NCI-H2196 (cell line): ENCODE measurements around the gene PNPLA5.
"Not testable (repeated sequence)": the region's sequence is repeated elsewhere in the genome, so short reads cannot be mapped to it uniquely, and the experiment has no call there.

Experiments
- DNase-seq: peaks from one replicate; lab custom pipeline; 2025; ENCODE audit not compliant: unreplicated experiment; lab: John Stamatoyannopoulos, UW

Gene PNPLA5

DNA sequence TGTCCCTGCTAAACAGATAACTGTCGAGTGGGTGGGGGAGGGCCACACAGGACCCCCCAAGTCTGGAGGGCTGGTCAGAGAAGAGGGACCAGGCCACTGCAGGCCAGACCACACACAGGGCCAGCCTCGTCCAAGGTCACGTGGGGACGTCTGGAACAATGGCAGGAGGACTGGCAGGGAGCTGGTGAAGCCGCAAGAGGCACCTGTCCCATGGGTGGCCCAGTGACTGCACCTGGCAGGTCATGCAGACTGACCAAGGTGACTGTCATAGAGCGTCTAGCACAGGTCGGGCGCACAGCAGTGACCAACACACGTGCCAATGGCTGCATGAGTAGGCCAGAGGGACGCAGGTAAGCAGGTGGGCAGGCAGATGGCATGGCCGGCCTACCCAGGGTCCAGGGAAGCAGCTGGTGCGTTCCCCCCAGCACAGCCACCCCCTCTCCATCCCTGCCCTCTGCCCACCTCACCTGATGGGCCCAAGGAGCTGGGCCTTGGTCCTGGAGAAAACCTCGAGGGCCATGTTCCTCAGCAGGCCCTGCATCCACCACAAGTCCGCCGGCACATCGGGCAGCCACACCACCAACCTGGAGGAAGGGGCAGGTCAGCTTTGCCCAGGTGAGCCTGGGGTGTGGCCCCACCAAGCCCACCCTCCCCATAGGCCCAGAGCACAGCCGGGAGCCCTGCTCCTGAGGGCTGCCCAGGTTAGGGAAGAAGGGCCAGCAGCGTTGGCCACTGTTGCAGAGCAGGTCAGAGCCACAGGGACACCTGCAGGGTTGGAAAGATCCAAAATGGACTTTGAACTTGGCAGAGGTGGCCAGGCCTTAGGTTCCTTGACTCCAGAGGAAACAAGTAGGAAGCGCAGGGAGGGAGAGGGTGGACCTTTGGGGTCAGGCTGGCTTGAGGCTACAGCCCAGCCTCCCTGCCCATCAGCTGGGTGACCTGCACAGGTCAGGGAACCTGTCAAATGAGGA, 10.4 kb downstream of the PNPLA5 start:
- no peak for DNase-seq

DNA sequence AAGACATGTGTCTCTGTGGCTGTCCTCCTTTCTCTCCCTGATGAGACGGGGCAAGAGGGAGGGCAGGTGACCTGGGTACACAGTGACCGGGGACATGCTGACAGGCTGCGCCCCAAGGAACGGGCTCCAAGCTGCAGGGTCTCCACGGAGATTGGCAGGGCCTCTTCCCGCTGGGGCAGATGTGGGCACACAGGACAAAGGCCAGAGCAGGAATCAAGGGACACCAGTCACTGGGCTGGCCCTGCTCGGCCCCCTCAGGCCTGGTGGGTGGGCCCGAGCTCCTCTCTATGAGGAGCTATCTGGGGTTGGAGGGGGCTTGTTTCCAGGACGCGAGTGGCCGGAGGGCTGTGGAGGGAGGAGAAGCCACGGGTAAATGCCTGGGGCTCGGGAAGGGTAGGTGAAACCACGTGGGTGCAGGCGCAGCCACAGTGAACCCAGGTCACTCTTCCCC, 11.2 kb downstream of the PNPLA5 start:
- DNase-seq: no peak

DNA sequence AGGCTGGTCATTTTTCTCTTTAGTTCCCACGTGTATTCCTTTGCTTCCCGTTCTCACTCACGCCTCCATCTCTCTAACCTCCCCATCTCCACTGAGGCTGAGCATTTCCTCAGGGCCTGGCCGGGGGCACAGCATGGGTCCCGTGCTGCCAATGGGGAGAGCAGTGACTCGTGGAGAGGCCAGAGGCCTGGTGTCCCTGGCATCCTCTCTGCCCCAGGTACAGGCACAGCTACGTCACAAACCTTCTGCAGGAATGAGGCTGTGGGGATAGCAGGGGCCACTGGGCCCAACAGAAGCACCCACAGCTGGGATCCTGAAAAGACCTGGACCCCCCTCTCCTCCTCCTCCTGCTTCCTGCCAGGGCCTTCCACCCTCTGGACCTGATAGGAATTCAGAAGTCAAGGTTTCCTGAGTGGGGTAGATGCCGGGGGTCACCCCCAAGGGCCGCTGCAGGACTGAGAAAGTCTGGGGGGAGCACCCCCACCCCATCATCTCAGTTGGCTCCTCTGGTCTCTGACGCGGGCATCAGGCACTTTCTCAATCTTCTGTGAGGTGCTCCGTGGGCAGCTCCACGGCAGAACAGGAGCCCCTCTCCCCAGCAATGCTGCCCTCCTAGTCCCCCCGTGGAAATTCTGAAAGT, 11.8 kb downstream of the PNPLA5 start:
- DNase-seq: no peak

DNA sequence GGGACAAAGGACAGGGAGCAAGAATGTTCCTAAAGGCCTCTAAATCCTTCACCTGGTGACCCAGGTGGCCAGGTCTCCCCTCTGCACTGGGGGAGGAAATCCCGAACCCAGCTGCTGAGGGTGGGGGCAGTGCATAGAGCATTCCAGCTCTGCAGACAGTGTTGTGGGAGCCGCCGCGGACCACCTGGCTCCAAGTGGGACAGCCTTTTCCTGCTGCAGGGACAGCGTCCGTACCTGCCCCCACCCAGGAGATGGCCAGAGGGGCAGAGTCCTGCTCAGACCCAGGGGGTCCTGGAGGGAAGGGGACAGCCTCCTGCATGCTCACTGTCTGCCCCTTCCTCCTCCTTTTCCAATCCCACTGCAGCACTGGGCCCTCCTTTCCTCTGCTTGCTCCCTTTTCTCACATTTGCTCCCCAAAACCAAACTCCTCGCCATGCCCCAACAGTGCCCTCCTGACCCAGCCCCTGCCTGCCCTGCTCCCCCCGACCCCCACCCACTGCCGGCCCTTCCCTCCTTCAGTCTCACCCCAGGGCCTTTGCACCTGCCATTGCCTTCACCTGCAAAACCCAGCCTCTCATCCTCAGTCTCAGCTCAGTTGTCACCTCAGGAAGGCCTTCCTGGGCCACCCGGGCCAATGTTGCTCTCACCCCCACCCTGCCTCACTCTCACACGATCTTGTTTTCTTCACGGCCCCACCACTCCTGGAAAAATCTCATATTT, 12.8 kb downstream of the PNPLA5 start:
- DNase-seq: no peak

DNA sequence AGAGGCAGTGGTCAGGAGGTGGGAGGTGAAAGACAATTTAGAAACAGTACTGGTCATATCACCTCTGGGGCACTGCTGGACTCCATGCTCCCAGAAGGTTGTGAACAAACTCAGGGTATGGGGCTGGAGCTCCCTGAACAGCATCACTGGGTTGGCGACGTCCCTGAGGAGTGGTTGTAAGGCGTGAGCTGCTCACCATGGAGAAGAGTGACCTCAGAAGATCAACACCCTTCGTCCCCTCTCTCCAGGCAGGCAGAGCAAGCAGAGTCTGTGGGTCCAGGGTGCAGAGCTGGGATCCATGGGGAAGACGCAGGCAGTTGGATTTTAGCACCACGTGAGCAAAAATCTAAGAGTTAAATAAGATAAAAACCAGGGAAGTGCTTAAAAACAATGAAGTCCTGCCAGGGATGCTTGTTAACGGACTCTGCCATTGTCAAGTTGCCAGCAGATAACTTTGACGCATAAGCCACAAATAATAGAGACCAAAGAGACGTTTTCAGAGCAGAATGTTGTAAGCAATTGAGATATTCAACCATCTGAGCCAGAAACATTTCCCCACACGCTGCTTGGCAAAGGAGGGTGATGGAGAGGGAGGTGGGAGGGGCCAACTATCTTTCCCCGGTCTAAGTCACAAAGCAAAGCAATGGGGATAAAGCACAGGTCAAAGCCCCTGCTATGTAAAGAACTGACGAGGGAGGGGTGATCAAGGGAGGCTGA, 13.6 kb downstream of the PNPLA5 start:
- no peak for DNase-seq

DNA sequence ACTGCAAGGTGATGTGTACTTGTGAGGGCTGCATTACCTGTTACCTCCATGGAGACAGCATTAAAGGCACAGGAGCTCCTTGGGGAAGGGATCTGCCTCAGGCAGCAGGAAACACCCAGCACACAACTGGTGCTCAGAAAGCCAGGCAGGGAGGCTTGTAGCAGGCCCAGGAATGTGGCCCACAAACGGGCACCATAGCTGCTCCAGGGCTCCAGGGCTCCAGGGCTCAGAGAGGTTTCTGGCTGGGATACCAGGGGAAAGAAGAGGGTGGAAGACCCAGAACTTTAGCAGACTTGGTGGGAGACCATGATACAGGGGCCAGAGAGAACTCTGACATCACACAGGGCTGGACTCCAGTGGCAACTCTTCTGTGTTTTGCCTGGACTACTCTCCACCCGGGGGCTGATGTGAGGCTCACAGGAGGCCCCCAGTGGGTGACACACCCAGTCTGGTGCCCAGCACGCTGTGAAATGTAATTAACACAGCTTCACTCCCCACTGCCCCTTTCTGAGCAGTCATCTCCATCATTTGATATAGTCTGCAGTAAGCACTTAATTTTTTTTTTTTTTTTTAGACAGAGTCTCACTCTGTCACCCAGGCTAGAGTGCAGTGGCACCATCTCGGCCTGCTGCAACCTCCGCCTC, 14.8 kb downstream of the PNPLA5 start:
- DNase-seq: no peak

DNA sequence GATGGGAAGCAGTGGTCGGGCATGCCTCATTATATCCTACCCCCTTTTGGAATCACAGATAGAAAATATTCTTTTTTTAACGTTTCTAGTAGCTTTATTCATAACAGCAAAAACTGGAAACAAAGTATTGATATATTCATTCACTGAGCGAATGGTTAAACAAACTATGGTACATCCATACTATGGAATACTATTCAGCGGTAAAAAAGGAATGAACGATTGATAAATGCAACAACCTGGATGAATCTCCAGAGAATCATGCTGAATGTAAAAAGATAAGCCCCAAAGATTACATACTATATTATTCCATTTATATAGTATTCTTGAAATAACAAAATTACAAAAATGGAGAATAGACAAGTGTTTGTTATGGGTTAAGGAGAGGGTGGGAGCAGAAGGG, 22.0 kb downstream of the PNPLA5 start:
- no peak for DNase-seq

DNA sequence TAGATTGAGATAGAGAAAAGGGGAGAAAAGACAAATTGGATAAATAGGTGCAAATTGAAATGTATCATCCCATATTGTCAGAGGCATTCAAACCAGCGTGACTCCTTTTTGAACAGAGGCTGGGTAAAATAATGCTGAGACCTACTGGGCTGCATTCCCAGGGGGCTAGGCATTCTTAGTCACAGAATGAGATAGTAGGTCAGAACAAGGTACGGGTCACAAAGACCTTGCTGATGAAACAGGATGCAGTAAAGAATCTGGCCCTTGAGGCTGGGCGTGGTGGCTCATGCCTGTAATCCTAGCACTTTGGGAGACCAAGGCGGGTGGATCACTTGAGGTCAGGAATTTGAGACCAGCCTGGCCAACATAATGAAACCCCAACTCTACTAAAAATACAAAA, 22.8 kb downstream of the PNPLA5 start:
- not testable (repeated sequence) for DNase-seq

DNA sequence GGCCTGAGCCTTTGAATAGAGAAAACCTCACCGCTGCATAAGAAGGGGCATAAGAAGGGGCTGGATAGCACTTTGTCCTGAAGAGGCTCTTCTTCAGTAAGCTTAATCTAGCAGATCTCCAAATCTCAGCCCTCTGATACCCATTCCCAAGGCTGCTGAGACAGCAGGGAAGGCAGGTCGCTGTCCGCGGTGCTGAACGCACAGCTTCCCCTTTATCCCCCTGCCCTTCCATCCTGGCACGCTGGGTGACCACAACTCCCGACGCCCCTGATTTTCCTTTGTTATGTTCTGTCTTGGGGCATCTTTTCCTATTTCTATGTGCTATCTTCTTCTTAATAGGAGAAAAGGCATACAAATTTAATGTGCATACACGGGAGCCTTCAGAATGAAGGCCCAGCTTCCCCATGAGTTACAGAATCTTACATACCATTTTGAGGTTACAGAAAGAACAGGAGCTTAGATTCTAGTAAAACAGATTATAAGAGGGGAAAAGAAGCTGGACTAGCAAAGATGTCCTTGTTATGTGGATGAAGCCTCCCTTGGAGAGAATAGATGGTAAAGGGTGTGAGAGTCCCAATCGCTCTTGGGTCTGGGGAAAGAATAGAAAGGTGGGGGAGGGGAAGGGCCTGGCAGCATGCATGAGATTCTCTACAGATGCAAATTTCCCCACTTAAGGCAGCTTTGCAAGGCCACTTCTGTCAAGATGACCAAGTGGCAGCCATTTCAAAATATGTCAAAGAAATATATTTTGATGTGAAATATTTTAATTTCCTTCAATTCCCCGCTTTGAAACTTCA, 23.8 kb downstream of the PNPLA5 start:
- DNase-seq: no peak

DNA sequence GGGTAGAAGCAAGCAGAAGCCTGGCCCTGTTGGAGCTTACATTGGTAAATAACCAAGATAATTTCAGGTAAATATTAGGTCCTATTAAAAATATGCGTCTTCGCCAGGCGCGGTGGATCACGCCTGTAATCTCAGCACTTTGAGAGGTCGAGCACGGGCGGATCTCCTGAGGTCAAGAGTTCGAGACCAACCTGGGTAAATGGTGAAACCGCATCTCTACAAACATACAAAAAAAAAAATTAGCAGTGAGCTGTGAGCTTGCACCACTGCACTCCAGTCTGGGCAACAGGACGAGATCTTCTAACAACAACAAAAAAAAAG, 29.0 kb downstream of the PNPLA5 start:
- no peak for DNase-seq

DNA sequence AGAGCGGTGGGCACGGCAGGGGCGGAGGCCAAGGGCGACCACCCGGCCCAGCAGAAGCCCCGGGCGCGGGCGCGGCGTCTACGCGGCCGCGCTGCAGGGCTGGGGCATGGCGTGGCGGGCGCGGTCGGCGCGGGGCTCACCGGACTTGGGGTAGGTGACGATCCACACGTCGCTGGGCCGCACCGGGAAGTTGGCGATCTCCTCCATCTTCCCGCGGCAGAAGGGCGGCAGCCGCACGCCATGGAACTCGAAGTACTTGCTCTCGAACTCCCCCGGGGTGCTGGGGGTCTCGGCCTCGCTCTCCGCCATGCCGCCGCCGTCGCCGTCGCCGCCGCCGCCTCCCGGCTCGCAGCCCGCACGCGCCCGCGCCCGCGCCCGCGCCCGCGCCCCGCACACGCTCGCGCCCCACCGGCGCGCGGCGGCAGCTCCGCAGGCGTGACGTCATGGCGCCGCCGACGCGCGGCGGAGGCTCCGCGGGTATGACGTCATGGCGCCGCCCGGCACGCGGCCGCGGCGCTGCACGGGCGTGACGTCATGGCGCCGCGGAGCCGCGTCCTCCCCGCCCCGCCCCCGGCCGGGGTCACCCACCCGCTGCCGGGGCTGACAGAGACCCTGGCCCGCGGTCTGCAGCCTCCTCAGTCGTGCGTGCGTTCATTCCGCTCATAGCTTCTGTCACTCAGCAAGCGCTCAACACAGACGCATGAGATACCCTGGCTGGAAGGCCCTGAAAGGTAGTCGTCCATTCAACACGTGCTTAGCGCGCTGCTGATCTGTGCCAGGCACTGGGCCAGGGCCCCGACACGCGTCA, 29.5 kb downstream of the PNPLA5 start, which contains the start of gene SULT4A1:
TSS of gene SULT4A1 (minus strand) at position 440 of the 808 bp plus-strand sequence. CDS start at position 309, 131 bp downstream.
- peak; percentile 73 for DNase-seq

DNA sequence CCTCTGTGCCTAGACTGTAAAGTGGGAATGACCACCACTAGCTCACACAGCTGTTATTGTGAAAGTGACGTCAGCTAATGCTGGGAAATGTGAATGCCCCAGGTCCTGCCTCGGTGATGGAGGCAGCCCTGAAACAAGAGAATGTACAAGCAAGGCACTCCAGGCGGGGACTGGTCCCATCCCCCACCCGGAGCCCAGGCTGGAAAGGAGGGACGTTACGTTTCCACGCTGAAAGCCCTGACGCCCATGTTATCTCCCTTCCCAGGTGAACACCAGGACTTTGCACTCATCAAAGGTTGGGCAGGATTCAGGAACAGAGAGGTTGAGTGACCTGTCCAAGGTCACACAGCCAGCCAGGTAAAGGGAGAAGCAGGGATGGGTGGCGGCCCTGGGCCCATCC, 30.3 kb downstream of the PNPLA5 start:
- DNase-seq: no peak

DNA sequence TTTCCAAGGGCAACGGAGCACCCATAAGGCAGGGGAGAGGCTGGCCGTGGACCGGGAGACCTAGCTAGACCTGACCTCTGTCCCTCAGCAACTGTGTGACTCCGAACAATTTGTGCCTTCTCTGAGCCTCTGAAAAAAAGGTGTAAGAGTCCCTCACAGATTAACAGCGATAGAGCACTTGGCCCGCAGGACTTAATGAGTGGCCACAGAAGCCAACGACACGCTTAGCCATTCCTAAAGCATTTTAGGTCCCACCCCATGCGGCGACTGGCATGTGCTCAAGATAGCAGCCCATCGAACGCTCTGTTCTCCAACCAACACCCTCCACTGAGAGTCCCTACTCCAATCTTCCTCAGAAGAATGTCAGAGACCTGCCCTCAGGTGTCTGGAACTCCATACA, 31.0 kb downstream of the PNPLA5 start:
- no peak for DNase-seq

DNA sequence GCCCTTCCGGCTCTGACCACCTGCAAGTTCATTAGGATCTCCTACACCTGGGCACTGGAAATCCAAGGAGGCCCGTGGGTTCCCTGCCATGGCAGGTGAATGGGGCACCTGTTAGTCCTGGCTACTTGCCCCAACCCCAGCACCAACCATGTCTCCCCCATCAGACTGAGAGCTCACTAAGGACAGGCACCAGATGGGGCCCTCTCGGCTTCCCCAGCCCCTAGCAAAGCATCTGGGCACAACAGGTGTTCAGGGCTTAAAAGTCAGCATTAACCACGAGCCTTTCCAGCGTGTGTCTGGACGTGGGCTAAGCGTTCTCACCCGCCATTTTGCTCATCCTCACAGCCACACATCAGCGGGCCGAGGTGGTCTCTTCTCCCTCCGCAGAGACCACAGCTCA, 31.7 kb downstream of the PNPLA5 start:
- no peak for DNase-seq

DNA sequence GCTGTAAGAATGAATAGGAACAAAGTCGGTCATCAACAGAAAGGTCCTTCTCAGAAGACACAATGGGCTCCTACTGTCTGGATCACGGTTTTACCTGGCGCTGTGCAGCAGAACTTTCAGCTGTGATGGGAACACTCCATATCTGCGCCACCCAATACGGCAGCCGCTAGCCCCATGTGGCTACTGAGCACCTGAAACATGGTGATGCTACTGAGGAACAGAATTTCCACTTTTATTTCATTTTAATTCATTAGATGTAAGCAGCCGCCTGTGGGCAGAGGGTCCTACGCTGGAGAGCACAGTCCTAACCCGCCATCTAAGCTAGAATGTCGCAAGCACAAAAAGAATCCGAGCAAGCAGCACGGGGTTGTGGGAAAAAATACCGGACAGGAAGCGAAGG, 32.2 kb downstream of the PNPLA5 start:
- DNase-seq: no peak

DNA sequence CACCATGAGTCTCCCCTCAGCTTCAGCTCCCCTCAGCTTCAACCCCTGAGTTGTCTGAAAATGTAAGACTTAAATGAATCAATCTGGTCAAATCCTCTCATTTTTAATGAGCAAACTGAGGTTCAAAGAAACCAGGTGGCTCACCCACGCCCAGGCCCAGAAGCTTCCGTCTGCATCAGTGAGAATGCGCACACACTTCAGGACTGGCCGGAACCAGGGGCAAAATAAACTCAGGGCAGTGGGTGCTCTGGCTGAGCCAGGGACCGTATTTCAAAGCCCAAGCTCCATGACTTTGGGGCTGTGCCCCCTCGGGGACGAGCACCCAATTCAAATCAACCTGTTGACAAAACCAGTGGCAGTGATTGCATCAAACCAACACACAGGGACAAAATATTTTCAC, 32.6 kb downstream of the PNPLA5 start:
- DNase-seq: no peak

DNA sequence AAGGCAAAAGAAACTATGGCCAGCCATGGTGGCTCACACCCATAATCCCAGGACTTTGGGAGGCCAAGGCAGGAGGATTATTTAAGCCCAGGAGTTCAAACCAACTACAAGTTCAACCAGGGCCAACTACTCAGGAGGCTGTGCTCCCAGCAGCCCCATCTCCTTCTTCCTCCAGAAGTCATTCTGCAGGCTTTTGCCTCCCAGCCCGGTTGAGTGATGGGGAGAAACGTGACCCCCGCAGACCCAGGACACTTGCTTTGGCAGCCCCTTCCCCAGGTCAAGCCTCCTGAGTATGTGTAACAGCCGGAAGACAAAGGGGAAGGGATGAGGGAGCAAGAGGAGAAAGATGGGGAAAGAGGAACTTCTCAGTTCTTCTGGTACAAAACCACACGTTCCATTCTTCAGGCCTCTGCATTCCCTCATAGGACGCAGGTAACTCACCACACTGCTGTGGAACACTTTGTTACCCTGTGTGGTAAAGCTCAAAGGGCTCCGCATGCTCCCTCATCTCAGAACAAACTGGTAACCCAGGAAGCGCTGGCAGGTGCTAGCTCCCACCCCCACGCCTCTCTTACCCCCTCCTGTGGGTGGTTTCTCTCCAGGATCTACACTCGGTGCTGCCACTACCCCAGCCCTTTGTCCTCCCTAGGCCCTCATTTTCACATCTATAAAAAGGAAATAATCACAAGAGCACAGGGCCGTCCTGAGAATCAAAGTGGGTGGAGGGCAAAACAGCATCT, 33.5 kb downstream of the PNPLA5 start:
- DNase-seq: no peak

DNA sequence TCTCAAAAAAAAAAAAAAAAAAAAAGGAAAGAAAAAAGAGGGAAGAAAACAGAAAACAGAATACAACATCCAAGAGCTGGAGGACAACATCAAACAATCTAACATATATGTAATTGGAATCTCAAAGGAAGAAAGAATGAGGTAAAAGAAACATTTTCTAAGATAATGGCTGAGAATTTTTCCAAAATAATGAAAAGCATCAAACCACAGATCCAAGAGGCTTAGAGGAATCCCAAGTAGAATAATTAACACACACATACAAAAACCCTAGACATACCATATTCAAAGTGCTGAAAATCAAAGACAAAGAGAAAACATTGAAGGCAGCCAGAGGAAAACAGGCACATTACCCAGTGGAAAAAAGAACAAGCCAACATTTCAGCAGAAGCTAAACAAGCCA, 34.4 kb downstream of the PNPLA5 start:
- DNase-seq: no peak
